H9 (cell line): ENCODE measurements around the gene P4HTM. TPM values are rescaled to one million over a fixed set of nuclear protein-coding genes. Genes with fewer than 3 reads are reported as not detected.
A peak's percentile ranks its signal among the peaks of the same experiment; 100 is the strongest.

Experiments used
- DNase-seq: peaks from one replicate; pipeline ENCODE4 v3.0.0-alpha.2; 2017
- H2AFZ ChIP-seq: one replicate; pipeline ENCODE4 v1.6.1; 2013; ENCODE audit warnings: mild to moderate bottlenecking, low read length, control low read depth, moderate library complexity
- H2AK5ac ChIP-seq: 2 replicates; pipeline ENCODE4 v1.6.1; 2013; ENCODE audit warnings: low read length, control low read depth, mixed read lengths; ENCODE audit not compliant: insufficient read length
- H2BK120ac ChIP-seq: one replicate; pipeline ENCODE4 v1.6.1; 2013; ENCODE audit warnings: low read depth, mild to moderate bottlenecking, low read length, control low read depth, inconsistent platforms; ENCODE audit not compliant: poor library complexity, severe bottlenecking
- H2BK12ac ChIP-seq: 2 replicates; pipeline ENCODE4 v1.6.1; 2013; ENCODE audit warnings: low read length, control low read depth, mixed read lengths, low read depth; ENCODE audit not compliant: insufficient read length
- H2BK15ac ChIP-seq: 2 replicates; pipeline ENCODE4 v1.6.1; 2013; ENCODE audit warnings: low read depth, low read length, control low read depth
- H2BK20ac ChIP-seq: one replicate; pipeline ENCODE4 v1.6.1; 2013; ENCODE audit warnings: low read depth, mild to moderate bottlenecking, low read length, control low read depth, inconsistent platforms; ENCODE audit not compliant: poor library complexity, severe bottlenecking
- H2BK5ac ChIP-seq: 2 replicates; pipeline ENCODE4 v1.6.1; 2013; ENCODE audit warnings: low read length, control low read depth, mixed read lengths; ENCODE audit not compliant: insufficient read length
- H3K14ac ChIP-seq: 2 replicates; pipeline ENCODE4 v1.6.1; 2013; ENCODE audit warnings: low read length, control low read depth; ENCODE audit not compliant: insufficient read depth
- H3K18ac ChIP-seq: 2 replicates; pipeline ENCODE4 v1.6.1; 2013; ENCODE audit warnings: low read depth, mild to moderate bottlenecking, mixed read lengths, low read length, control low read depth; ENCODE audit not compliant: insufficient read length
- H3K23ac ChIP-seq: 2 replicates; pipeline ENCODE4 v1.6.1; 2013; ENCODE audit warnings: low read length, control low read depth, mixed read lengths, low read depth; ENCODE audit not compliant: insufficient read length
- H3K23me2 ChIP-seq: 2 replicates; pipeline ENCODE4 v1.6.1; 2013; ENCODE audit warnings: low read depth, mild to moderate bottlenecking, mixed read lengths, low read length, control low read depth; ENCODE audit not compliant: insufficient read length, poor library complexity, severe bottlenecking
- H3K27ac ChIP-seq: 2 replicates; pipeline ENCODE4 v1.5.1; 2013; ENCODE audit warnings: low read length, control low read depth, mixed read lengths, low read depth; ENCODE audit not compliant: insufficient read length
- H3K27me3 ChIP-seq: 2 replicates; pipeline ENCODE4 v1.6.1; 2013; ENCODE audit warnings: low read length, control low read depth, inconsistent platforms; ENCODE audit not compliant: insufficient read depth
- H3K4ac ChIP-seq: 2 replicates; pipeline ENCODE4 v1.6.1; 2013; ENCODE audit warnings: low read depth, mild to moderate bottlenecking, control low read depth, inconsistent platforms, low read length, moderate library complexity
- H3K4me1 ChIP-seq: 2 replicates; pipeline ENCODE4 v1.6.1; 2013; ENCODE audit warnings: low read length, control low read depth, inconsistent platforms; ENCODE audit not compliant: insufficient read depth
- H3K4me2 ChIP-seq: 2 replicates; pipeline ENCODE4 v1.6.1; 2013; ENCODE audit warnings: low read length, control low read depth, mixed read lengths; ENCODE audit not compliant: insufficient read length, insufficient read depth
- H3K56ac ChIP-seq: 2 replicates; pipeline ENCODE4 v1.6.1; 2013; ENCODE audit warnings: low read depth, mild to moderate bottlenecking, mixed read lengths, low read length, control low read depth; ENCODE audit not compliant: insufficient read length
- H3K79me1 ChIP-seq: 2 replicates; pipeline ENCODE4 v1.6.1; 2013; ENCODE audit warnings: low read depth, mild to moderate bottlenecking, moderate library complexity, low read length, control low read depth, inconsistent platforms; ENCODE audit not compliant: insufficient read depth, poor library complexity, severe bottlenecking
- H3K79me2 ChIP-seq: 2 replicates; pipeline ENCODE4 v1.6.1; 2013; ENCODE audit warnings: low read length, control low read depth, inconsistent platforms; ENCODE audit not compliant: insufficient read depth
- H3K9ac ChIP-seq: 2 replicates; pipeline ENCODE4 v1.6.1; 2013; ENCODE audit warnings: low read length, control low read depth, mixed read lengths; ENCODE audit not compliant: insufficient read length; ENCODE audit errors: extremely low read depth
- H3K9me3 ChIP-seq: one replicate; pipeline ENCODE4 v1.6.1; 2013; ENCODE audit warnings: low read depth, low read length, inconsistent platforms; ENCODE audit not compliant: control insufficient read depth
- H3T11ph ChIP-seq: one replicate; pipeline ENCODE4 v1.6.1; 2013; ENCODE audit warnings: mild to moderate bottlenecking, low read length, control low read depth, inconsistent platforms
- H4K20me1 ChIP-seq: one replicate; pipeline ENCODE4 v1.6.1; 2013; ENCODE audit not compliant: control insufficient read depth, insufficient read length, insufficient read depth
- H4K5ac ChIP-seq: 2 replicates; pipeline ENCODE4 v1.6.1; 2013; ENCODE audit warnings: low read depth, mild to moderate bottlenecking, mixed read lengths, low read length, control low read depth; ENCODE audit not compliant: insufficient read length
- H4K8ac ChIP-seq: replicated peaks from 2 replicates; pipeline ENCODE4 v1.6.1; 2013; ENCODE audit warnings: low read length, control low read depth, mixed read lengths, low read depth; ENCODE audit not compliant: insufficient read length
- H4K91ac ChIP-seq: 2 replicates; pipeline ENCODE4 v1.6.1; 2013; ENCODE audit warnings: low read depth, mild to moderate bottlenecking, moderate library complexity, mixed read lengths, low read length, control low read depth; ENCODE audit not compliant: insufficient read length
- H3K27ac Mint-ChIP-seq, 3 experiments: 2 replicates in 2 of 3; 3 replicates in 1 of 3; pipeline ENCODE4 v1.8.0; 2020 to 2021; ENCODE audit warnings: mixed read lengths in 3 of 3, mild to moderate bottlenecking in 1 of 3, moderate library complexity in 1 of 3
- H3K27me3 Mint-ChIP-seq: 2 replicates; pipeline ENCODE4 v1.8.0; 2021; ENCODE audit warnings: low read depth, mild to moderate bottlenecking, moderate library complexity, mixed read lengths
- H3K36me3 Mint-ChIP-seq, 3 experiments: 2 replicates in 2 of 3; 3 replicates in 1 of 3; pipeline ENCODE4 v1.8.0; 2020 to 2021; ENCODE audit warnings: low read depth in 3 of 3, mixed read lengths in 3 of 3; ENCODE audit not compliant: insufficient read depth in 1 of 3
- H3K4me1 Mint-ChIP-seq, 2 experiments: 2 replicates each; pipeline ENCODE4 v1.8.0; 2020; ENCODE audit warnings: mixed read lengths in 2 of 2
- H3K4me3 Mint-ChIP-seq, 2 experiments: 2 replicates in 1 of 2; 3 replicates in 1 of 2; pipeline ENCODE4 v1.8.0; 2020 to 2021; ENCODE audit warnings: mild to moderate bottlenecking in 2 of 2, mixed read lengths in 2 of 2, moderate library complexity in 1 of 2
- H3K9me3 Mint-ChIP-seq, 2 experiments: 2 replicates in 1 of 2; 3 replicates in 1 of 2; pipeline ENCODE4 v1.8.0; 2020; ENCODE audit warnings: mild to moderate bottlenecking in 2 of 2, mixed read lengths in 2 of 2, moderate library complexity in 1 of 2
- WGBS: extraction: QIAGEN DNeasy Blood & Tissue Kit; methylation state at CpG from one replicate; pipeline ENCODE4 v1.1.7; 2013; ENCODE audit warnings: missing lambda C conversion rate, low lambda C conversion rate, mixed read lengths; ENCODE audit not compliant: insufficient read length; ENCODE audit errors: extremely low coverage; 5-methylcytosine and 5-hydroxymethylcytosine counted together
- total RNA-seq: library from RNA; stranded (reverse); gene quantifications from 2 replicates; pipeline ENCODE4 v1.2.1, GENCODE V29; 2021
- TF ChIP-seq, protein P1 (sequence below): fragments of 200-600 bp; sonication (generic); conservative IDR thresholded peaks from 3 replicates; pipeline ENCODE4 v1.8.0; 2021; ENCODE audit warnings: antibody characterized with exemption, mild to moderate bottlenecking

Gene P4HTM
- total RNA-seq, 1 experiment from 2014 or later = 36.0 TPM

DNA sequence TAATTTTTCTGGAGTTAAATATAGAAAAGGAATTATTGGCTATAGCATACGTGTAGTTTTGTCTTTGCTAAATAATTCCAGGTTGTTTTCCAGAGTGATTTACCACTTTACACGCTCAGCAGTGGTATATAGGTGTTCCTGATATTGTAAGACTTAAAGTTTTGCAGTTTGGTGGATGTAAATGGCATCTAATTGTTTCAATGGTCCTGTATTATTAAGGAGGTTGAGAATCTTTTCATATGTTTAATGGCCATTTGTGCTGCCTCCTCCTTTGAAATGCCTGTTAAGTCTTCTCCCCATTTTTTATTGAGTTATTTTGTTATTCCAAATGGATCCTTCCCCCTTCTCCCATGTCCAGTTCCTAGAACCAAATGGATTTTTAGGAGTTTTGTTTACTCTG is 26.4 kb upstream of the P4HTM start:
- H3K9me3 Mint-ChIP-seq = no peaks in the 10 kb centered on the region
- Histone ChIP-seq H3T11ph (no peak overlapping the region), H4K20me1 (no peaks in the 10 kb centered on the region), H4K5ac (no peak overlapping the region), H2BK120ac (no peak overlapping the region), H2BK15ac (no peak overlapping the region), H4K8ac (no peak overlapping the region), H3K4ac (no peak overlapping the region), H3K79me1 (no peaks in the 10 kb centered on the region), H2BK20ac (no peak overlapping the region), H3K18ac (no peak overlapping the region), H3K23ac (no peak overlapping the region), H3K79me2 (no peaks in the 10 kb centered on the region), H3K9ac (no peak overlapping the region), H3K27ac (peak overlapping the region; percentile 42), H3K9me3 (no peaks in the 10 kb centered on the region), H2AFZ (no peak overlapping the region), H4K91ac (no peak overlapping the region), H3K56ac (no peak overlapping the region), H3K23me2 (no peaks in the 10 kb centered on the region), H3K27me3 (no peaks in the 10 kb centered on the region; the same call in 1 of the 2 replicates), H3K14ac (no peak overlapping the region), H3K4me2 (peak overlapping the region; percentile 42), H2AK5ac (no peak overlapping the region), H2BK5ac (no peak overlapping the region), H2BK12ac (no peak overlapping the region), H3K4me1 (peaks cover 8% of the 10 kb centered on the region; the same call in 1 of the 2 replicates)
- H3K4me3 Mint-ChIP-seq = peak overlapping the region; percentile 26 to 50; a peak in 3 of 5 replicates
- peak overlapping the region; percentile 44 to 83 (median 47); a peak in 4 of 7 replicates for H3K27ac Mint-ChIP-seq
- no peaks in the 10 kb centered on the region for H3K27me3 Mint-ChIP-seq
- TF ChIP-seq, protein P1, sequence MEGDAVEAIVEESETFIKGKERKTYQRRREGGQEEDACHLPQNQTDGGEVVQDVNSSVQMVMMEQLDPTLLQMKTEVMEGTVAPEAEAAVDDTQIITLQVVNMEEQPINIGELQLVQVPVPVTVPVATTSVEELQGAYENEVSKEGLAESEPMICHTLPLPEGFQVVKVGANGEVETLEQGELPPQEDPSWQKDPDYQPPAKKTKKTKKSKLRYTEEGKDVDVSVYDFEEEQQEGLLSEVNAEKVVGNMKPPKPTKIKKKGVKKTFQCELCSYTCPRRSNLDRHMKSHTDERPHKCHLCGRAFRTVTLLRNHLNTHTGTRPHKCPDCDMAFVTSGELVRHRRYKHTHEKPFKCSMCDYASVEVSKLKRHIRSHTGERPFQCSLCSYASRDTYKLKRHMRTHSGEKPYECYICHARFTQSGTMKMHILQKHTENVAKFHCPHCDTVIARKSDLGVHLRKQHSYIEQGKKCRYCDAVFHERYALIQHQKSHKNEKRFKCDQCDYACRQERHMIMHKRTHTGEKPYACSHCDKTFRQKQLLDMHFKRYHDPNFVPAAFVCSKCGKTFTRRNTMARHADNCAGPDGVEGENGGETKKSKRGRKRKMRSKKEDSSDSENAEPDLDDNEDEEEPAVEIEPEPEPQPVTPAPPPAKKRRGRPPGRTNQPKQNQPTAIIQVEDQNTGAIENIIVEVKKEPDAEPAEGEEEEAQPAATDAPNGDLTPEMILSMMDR = no peak
- H3K36me3 Mint-ChIP-seq = peaks cover 21 to 48% (median 31%) of the 10 kb centered on the region in 3 experiments; a peak in 6 of 7 replicates
- DNase-seq = no peak
- H3K4me1 Mint-ChIP-seq = peaks cover 18% of the 10 kb centered on the region in 2 experiments
- WGBS = no CpG with 5 or more reads among the region's 2 CpGs
